GM10266 (cell line): ENCODE measurements around the gene MGME1.

Source experiments
- DNase-seq: peaks from one replicate; pipeline ENCODE4 v3.0.0; 2012; ENCODE audit errors: extremely low spot score
- TF ChIP-seq, protein P1 (sequence below): IDR thresholded peaks from 2 replicates; pipeline ENCODE4 v1.5.1; 2012; ENCODE audit warnings: mild to moderate bottlenecking, low read depth; ENCODE audit not compliant: control insufficient read depth, insufficient read depth; ENCODE audit errors: missing control alignments

The MGME1 gene

DNA sequence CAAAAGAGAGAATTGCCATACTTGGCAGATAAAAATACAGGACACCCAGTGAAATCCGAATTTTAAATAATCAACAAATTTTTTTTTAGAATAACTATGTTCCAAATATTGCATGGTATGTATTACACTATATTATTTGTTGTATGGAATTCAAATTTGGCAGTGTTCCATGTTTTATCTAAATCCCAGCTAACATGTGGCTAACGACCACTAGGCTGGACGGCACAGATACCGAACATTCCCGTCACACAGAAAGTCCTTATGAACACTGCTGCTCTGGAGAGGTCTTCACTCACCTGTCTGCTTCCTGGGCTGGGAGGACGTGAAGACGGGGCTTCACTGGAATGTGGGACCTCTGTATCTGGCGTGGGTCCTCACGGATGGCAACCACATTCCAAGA is 33.1 kb upstream of the MGME1 start:
- no peak for DNase-seq
- TF ChIP-seq, protein P1, sequence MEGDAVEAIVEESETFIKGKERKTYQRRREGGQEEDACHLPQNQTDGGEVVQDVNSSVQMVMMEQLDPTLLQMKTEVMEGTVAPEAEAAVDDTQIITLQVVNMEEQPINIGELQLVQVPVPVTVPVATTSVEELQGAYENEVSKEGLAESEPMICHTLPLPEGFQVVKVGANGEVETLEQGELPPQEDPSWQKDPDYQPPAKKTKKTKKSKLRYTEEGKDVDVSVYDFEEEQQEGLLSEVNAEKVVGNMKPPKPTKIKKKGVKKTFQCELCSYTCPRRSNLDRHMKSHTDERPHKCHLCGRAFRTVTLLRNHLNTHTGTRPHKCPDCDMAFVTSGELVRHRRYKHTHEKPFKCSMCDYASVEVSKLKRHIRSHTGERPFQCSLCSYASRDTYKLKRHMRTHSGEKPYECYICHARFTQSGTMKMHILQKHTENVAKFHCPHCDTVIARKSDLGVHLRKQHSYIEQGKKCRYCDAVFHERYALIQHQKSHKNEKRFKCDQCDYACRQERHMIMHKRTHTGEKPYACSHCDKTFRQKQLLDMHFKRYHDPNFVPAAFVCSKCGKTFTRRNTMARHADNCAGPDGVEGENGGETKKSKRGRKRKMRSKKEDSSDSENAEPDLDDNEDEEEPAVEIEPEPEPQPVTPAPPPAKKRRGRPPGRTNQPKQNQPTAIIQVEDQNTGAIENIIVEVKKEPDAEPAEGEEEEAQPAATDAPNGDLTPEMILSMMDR, result no peak

DNA sequence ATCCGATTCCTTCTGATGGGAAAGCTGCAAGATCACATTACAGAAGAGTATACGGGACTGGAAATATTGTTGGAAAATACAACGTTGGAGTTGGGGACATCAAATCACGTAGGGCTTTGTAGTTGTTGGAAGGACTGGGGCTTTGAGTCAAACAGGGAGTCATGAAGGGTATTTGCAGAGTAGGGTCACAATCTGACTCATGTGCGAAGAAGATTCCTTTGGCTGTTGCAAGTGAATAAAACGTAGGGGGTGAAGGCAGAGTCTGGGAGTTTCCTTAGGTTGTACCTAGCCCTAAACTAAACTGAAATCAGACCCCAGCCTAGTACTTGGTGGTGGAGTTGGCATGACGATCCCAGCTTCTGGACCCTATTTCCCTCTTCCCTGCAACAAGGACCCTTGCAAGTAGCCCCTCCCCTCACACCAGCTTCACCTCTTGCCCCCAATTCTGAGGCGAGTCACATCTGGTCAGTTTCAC is 32.5 kb upstream of the MGME1 start:
- TF ChIP-seq, protein P1, result no peak

DNA sequence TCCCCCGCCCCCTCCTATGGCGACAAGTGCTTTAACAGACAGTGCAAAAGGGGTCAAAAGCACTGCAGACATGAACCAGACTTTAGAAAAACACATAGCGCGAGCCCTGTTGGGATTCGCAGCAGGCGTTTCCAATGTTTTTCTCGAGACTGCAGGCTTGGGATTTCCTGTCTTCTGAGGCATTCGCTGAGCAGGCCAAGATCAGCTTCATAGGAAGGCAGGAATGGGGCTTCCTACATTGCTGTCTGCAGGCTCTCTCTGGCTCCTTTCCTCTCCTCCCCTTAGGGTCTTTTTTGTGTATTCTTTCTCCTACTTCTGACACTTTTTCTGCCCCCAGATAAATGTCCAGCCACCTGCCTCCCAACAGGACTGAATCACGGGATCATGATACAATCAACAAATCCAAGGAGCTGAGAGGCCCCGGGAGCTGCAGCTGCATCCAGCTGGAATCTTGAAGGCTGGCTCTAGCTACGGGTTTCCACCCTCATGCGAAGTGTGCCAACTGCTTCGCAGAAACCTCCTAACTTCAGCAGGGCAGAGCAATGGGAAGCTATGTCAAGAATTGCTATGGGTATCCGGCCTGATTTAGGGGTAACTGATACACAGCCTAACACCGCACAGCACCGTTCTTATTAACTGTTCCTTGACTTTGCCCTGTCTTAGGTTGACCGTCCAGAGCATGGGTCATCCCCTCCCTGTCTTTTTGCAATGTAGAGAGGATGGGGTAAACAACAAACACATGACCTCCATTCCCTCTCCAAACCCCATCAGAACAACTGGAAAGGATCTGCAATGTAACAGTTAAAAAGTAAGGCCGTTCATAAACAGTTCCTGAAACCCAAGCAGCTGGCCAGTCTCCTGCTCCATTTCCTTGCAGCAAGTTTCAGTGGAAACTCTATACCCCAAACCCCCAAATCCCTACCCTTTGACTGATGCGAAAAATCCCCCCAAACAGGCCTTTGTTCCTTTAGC is 31.8 kb upstream of the MGME1 start:
- no peak for DNase-seq
- TF ChIP-seq, protein P1, result no peak

More for the DNA sequence above, 32.5 kb upstream of the MGME1 start:
- DNase-seq, result no peak

DNA sequence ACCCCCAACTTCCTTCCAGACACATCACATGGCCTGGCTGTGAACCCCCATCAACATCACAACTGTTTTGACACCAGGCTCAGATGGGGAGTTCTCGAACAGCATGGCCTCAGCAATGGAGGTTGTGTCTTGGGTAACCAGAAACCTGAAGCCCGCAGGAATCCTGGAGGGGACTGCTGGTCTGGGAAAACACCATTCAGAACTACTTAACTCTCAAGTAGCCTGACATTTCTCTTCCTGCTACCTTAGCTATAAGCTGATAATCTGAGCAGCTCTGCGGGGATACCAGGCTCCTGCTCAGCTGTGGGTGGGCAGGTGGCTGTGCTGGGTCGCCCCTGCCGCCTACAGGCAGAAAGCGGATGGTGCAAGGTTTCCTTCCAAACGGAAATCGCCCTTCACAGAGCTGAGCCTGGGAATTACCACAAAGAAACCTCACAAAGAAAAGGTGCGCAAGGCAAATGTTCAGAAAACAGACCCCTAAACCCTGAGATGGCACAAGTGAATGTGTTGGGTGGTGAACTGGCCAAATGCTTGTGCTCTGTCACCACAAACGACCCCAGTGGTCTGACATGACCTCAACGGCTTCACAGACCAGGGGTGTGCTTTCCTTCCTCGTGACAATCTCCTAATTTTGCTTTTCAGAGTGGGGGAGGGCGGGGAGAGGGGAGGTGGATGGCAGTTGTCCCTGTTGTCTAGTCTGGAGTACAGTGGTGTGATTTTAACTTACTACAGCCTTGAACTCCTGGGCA is 29.8 kb upstream of the MGME1 start:
- peak; percentile 69 for DNase-seq

DNA sequence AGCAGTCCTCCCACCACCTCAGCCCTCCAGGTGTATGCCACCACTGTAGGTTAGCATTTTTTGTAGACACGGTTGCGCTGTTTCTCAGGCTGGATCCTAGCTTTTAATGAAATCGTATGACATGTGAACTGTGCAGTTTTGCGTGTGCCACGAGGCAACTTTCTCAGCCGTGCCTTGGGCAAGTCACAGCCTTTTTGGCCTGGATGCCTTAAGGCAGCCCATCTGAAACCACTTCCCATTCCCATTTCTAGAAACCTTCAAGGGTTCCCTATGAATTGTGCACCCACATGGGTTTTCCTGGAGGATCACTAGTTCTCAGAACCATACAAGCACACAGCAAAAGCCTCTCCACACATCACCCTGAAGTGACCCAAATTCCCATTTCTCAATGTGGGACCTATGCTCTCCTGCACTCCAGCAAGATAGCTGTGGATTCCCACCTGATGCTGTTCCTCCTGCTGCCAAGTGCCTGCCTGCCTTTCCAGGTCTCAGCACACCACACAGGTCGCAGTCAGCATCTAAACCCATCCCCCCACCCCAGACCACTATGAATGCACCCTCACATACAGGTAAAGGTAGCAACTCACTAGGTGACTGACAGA is 29.1 kb upstream of the MGME1 start:
- TF ChIP-seq, protein P1, result no peak
- no peak for DNase-seq

More for the DNA sequence above, 29.8 kb upstream of the MGME1 start:
- TF ChIP-seq, protein P1, result peak; percentile 91

DNA sequence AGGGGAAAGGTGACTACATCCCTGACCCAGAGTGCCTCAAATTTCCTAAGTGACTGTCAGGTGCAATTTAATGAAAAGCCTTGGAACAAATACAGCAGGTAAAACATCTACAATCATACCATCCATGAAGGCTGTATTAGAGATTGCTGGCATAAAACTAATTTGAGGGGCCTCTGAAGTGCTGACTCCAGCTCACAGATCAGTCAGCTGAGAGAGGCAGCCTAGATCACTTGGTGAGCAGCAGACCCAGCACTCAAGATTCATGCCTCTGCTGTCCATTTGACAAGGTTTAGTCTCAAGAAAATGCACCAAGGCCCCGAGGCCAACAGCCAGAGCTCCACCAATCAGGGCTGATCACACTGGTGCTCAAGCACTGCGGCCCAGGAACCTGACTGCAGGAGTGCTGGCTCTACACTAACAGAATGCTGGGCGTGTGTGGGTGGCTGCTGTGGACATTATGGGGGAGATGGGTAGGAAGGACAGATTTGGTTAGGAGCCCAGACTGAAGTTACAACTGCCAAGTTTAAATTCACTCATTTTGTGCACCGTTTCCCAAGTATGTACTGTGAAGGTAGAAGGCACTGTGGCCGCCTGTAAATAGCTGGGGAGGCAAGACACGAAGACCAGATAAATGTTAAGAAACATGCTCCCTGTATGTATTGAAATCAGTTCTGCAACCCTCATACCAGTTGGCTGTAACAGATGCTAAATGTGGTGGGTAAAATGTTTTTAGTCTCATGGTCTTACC is 28.4 kb upstream of the MGME1 start:
- TF ChIP-seq, protein P1, result no peak
- no peak for DNase-seq
